Measurements from ENCODE around the gene BICRA.

BICRA gene

GRCh38 chr19:47610902-47611301 lies 2.0 kb downstream of the BICRA start:
- Histone ChIP-seq H3K4me1 (ENCODE audit: insufficient read depth, low read length, severe bottlenecking) (peaks cover 32% of the 10 kb centered on the region), H2AFZ (ENCODE audit: low read length) (no peak overlapping the region), H3K27me3 (ENCODE audit: insufficient read depth, low read length) (no peaks in the 10 kb centered on the region), H3K9ac (ENCODE audit: low read length) (peak overlapping the region; percentile 71; the same call in 1 of the 2 replicates), H3K9me3 (ENCODE audit: low read length) (no peaks in the 10 kb centered on the region), H4K20me1 (ENCODE audit: insufficient read depth, low read length) (no peaks in the 10 kb centered on the region; the same call in 1 of the 2 replicates), H3F3A (ENCODE audit: insufficient read depth, low read length) (no peaks in the 10 kb centered on the region), H3K27ac (ENCODE audit: low read depth, low read length, poor library complexity, severe bottlenecking) (peak overlapping the region; percentile 28), H3K4me3 (ENCODE audit: low read depth, low read length, poor library complexity, severe bottlenecking) (peak overlapping the region; percentile 82), H3K36me3 (ENCODE audit: insufficient read depth, low read length) (peaks cover 13% of the 10 kb centered on the region), H3K9me2 (ENCODE audit: low read depth, low read length) (no peaks in the 10 kb centered on the region), H3K4me2 (ENCODE audit: low read length) (peak overlapping the region; percentile 82), H3K79me2 (ENCODE audit: insufficient read depth, low read length) (peaks cover 47% of the 10 kb centered on the region)
- TF ChIP-seq, protein P1, sequence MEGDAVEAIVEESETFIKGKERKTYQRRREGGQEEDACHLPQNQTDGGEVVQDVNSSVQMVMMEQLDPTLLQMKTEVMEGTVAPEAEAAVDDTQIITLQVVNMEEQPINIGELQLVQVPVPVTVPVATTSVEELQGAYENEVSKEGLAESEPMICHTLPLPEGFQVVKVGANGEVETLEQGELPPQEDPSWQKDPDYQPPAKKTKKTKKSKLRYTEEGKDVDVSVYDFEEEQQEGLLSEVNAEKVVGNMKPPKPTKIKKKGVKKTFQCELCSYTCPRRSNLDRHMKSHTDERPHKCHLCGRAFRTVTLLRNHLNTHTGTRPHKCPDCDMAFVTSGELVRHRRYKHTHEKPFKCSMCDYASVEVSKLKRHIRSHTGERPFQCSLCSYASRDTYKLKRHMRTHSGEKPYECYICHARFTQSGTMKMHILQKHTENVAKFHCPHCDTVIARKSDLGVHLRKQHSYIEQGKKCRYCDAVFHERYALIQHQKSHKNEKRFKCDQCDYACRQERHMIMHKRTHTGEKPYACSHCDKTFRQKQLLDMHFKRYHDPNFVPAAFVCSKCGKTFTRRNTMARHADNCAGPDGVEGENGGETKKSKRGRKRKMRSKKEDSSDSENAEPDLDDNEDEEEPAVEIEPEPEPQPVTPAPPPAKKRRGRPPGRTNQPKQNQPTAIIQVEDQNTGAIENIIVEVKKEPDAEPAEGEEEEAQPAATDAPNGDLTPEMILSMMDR (IDR thresholded peaks at IDR 0.05; ENCODE audit: low read length): no peak
- no peak for TF ChIP-seq EZH2 (IDR thresholded peaks at IDR 0.05; ENCODE audit: borderline replicate concordance, low read length)

DNA sequence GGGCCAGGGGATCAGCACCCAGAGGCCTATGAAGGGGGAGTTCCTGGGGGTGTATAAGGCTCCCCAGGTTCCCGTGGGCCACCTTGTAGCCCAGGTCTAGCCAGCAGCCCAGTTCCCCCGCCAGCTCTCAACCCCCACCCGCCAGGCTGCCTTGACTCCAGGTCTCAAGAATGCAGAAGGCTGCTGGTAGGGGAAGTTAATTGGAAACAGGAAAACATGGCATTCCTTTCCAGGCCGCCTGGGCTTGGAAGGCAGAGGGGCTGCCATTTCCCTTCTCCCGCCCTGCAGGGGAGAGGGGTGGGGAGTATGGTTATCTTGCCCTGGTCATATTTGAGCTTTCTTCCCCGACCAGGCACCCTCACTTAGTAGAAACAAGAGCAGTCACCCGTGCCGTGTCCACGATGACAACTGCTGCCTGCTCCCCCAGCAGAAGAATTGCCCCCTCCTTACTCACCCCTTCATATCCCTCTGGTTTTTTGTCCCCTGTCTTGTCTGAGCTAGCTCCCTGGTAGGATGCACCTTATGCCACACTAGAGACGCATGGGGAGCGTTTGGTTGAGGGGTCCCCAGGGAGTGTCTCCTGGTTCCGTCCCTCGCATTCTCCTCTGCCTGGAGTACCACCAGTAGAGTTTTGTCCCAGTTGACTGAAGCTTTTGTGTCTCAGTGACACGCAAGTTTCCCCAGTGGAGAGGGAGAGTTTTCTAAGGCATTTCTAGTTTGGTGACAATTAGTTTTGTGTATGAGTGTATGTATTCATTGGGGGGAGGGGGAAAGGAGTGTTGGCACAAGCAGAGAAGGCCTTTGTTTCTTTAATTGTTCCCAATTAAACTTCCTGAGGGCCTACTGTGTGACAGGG lies 4.5 kb downstream of the BICRA start:
- Histone ChIP-seq H3K27me3 (ENCODE audit: insufficient read depth, low read length) (no peaks in the 10 kb centered on the region), H3K4me1 (ENCODE audit: insufficient read depth, low read length, severe bottlenecking) (peaks cover 29% of the 10 kb centered on the region), H3K36me3 (ENCODE audit: insufficient read depth, low read length) (peaks cover 9% of the 10 kb centered on the region; the same call in 1 of the 2 replicates), H2AFZ (ENCODE audit: low read length) (no peak overlapping the region), H3K9me3 (ENCODE audit: low read length) (no peaks in the 10 kb centered on the region), H3K4me3 (ENCODE audit: low read depth, low read length, poor library complexity, severe bottlenecking) (no peak overlapping the region), H3F3A (ENCODE audit: insufficient read depth, low read length) (no peaks in the 10 kb centered on the region), H3K79me2 (ENCODE audit: insufficient read depth, low read length) (peaks cover 68% of the 10 kb centered on the region), H3K9ac (ENCODE audit: low read length) (no peak overlapping the region), H3K9me2 (ENCODE audit: low read depth, low read length) (no peaks in the 10 kb centered on the region), H4K20me1 (ENCODE audit: insufficient read depth, low read length) (no peaks in the 10 kb centered on the region; the same call in 1 of the 2 replicates), H3K4me2 (ENCODE audit: low read length) (no peak overlapping the region), H3K27ac (ENCODE audit: low read depth, low read length, poor library complexity, severe bottlenecking) (no peak overlapping the region)
- no peak for TF ChIP-seq EZH2 (IDR thresholded peaks at IDR 0.05; ENCODE audit: borderline replicate concordance, low read length)
- TF ChIP-seq, protein P1 (IDR thresholded peaks at IDR 0.05; ENCODE audit: low read length): no peak

- Histone ChIP-seq H3K36me3 (ENCODE audit: insufficient read depth, low read length) (peaks cover 9% of the 10 kb centered on the region; the same call in 1 of the 2 replicates), H3K9ac (ENCODE audit: low read length) (no peak overlapping the region), H3K4me3 (ENCODE audit: low read depth, low read length, poor library complexity, severe bottlenecking) (no peak overlapping the region), H3K27me3 (ENCODE audit: insufficient read depth, low read length) (no peaks in the 10 kb centered on the region), H3K4me1 (ENCODE audit: insufficient read depth, low read length, severe bottlenecking) (peaks cover 29% of the 10 kb centered on the region), H3K9me3 (ENCODE audit: low read length) (no peaks in the 10 kb centered on the region), H3K27ac (ENCODE audit: low read depth, low read length, poor library complexity, severe bottlenecking) (no peak overlapping the region), H3K4me2 (ENCODE audit: low read length) (no peak overlapping the region), H3F3A (ENCODE audit: insufficient read depth, low read length) (no peaks in the 10 kb centered on the region), H4K20me1 (ENCODE audit: insufficient read depth, low read length) (no peaks in the 10 kb centered on the region; the same call in 1 of the 2 replicates), H2AFZ (ENCODE audit: low read length) (no peak overlapping the region), H3K79me2 (ENCODE audit: insufficient read depth, low read length) (peaks cover 68% of the 10 kb centered on the region), H3K9me2 (ENCODE audit: low read depth, low read length) (no peaks in the 10 kb centered on the region)
- TF ChIP-seq, protein P1 (IDR thresholded peaks at IDR 0.05; ENCODE audit: low read length): no peak
Observed at GRCh38 chr19:47614021-47614295, 5.0 kb downstream of the BICRA start.
